SK-N-SH (cell line): ENCODE data around the gene VPS4B. TPM values are rescaled to one million over a fixed set of nuclear protein-coding genes. Genes with fewer than 3 reads are reported as not detected.
A peak's percentile ranks its signal among the peaks of the same experiment; 100 is the strongest.

Source experiments
- CTCF ChIA-PET: fragments of 300-600, 350-600 bp; formaldehyde crosslinking; extraction: SDS; loops from one replicate; lab custom pipeline; 2021; lab: Yijun Ruan, JAX
- POLR2A ChIA-PET: fragments of 350-600 bp; sonication (Branson Sonifier 250); formaldehyde crosslinking; extraction: SDS; loops from one replicate; lab custom pipeline; 2020; ENCODE audit warnings: antibody characterized with exemption, inconsistent platforms; lab: Yijun Ruan, JAX
- DNase-seq: peaks from one replicate; pipeline ENCODE4 v3.0.0; 2012
- H2AFZ ChIP-seq: fragments of 200-600 bp; sonication (generic); 2 replicates; pipeline ENCODE4 v1.8.1; 2016; ENCODE audit warnings: antibody characterized with exemption, mild to moderate bottlenecking, low read depth
- H3F3A ChIP-seq: fragments of 200-600 bp; sonication (generic); replicated peaks from 2 replicates; pipeline ENCODE3; 2016; ENCODE audit warnings: antibody characterized with exemption, mild to moderate bottlenecking; ENCODE audit not compliant: insufficient read depth
- H3K27ac ChIP-seq, 2 experiments: fragments of 200-500 bp in 1 of 2; fragments of 200-600 bp in 1 of 2; sonication (Bioruptor generic) in 1 of 2; sonication (generic), shearing (Covaris generic) in 1 of 2; 2 replicates each; pipeline versions ENCODE4 v1.5.1 to v1.6.1; 2014 to 2016; ENCODE audit warnings: low read depth in 2 of 2, inconsistent platforms in 1 of 2, low read length in 1 of 2, mild to moderate bottlenecking in 1 of 2, mixed read lengths in 1 of 2
- H3K27me3 ChIP-seq: fragments of 200-600 bp; sonication (generic), shearing (Covaris generic); 2 replicates; pipeline ENCODE4 v1.6.1; 2016; ENCODE audit warnings: mixed run types; ENCODE audit not compliant: insufficient read depth
- H3K36me3 ChIP-seq, 2 experiments: fragments of 200-500 bp in 1 of 2; fragments of 200-600 bp in 1 of 2; sonication (Bioruptor generic) in 1 of 2; sonication (generic) in 1 of 2; replicated peaks in 1 of 2; 2 replicates each; pipeline versions ENCODE3 to v1.5.1; 2014 to 2016; ENCODE audit warnings: low read length in 1 of 2, mild to moderate bottlenecking in 1 of 2; ENCODE audit not compliant: insufficient read depth in 2 of 2, control insufficient read depth in 1 of 2
- H3K4me1 ChIP-seq, 2 experiments: fragments of 200-500 bp in 1 of 2; fragments of 200-600 bp in 1 of 2; sonication (Bioruptor generic) in 1 of 2; sonication (generic), shearing (Covaris generic) in 1 of 2; 2 replicates each; pipeline versions ENCODE4 v1.5.1 to v1.6.1; 2014 to 2016; ENCODE audit warnings: low read depth in 1 of 2, low read length in 1 of 2, mixed run types in 1 of 2; ENCODE audit not compliant: insufficient read depth in 2 of 2, control insufficient read depth in 1 of 2
- H3K4me2 ChIP-seq: fragments of 200-600 bp; sonication (generic), shearing (Covaris generic); 2 replicates; pipeline ENCODE4 v1.6.1; 2017; ENCODE audit warnings: mixed run types
- H3K4me3 ChIP-seq, 2 experiments: fragments of 200-500 bp in 1 of 2; fragments of 200-600 bp in 1 of 2; sonication (Bioruptor generic) in 1 of 2; sonication (generic), shearing (Covaris generic) in 1 of 2; 2 replicates each; pipeline versions ENCODE4 v1.5.1 to v1.8.1; 2014 to 2016; ENCODE audit warnings: low read depth in 2 of 2, inconsistent platforms in 1 of 2, low read length in 1 of 2, mild to moderate bottlenecking in 1 of 2, mixed read lengths in 1 of 2, moderate library complexity in 1 of 2
- H3K79me2 ChIP-seq: fragments of 200-600 bp; sonication (generic); 2 replicates; pipeline ENCODE4 v1.8.1; 2017; ENCODE audit warnings: mild to moderate bottlenecking; ENCODE audit not compliant: insufficient read depth
- H3K9ac ChIP-seq: fragments of 200-600 bp; sonication (generic); 2 replicates; pipeline ENCODE4 v1.6.1; 2017; ENCODE audit warnings: mixed run types
- H3K9me2 ChIP-seq: fragments of 200-600 bp; sonication (generic); 2 replicates; pipeline ENCODE4 v1.6.1; 2017; ENCODE audit warnings: mixed run types
- H3K9me3 ChIP-seq: fragments of 200-600 bp; sonication (generic); 2 replicates; pipeline ENCODE4 v1.6.1; 2017; ENCODE audit warnings: mixed run types, mild to moderate bottlenecking, moderate library complexity
- H4K20me1 ChIP-seq: fragments of 200-600 bp; sonication (generic); 2 replicates; pipeline ENCODE4 v1.6.1; 2017; ENCODE audit warnings: mild to moderate bottlenecking, mixed run types; ENCODE audit not compliant: insufficient read depth
- CHD2 ChIP-seq: fragments of 150-350 bp; IDR thresholded peaks from 2 replicates; pipeline ENCODE4 v1.6.1; 2018; ENCODE audit warnings: low read length; ENCODE audit not compliant: partially characterized antibody
- ELF1 ChIP-seq: IDR thresholded peaks from 2 replicates; pipeline ENCODE4 v1.4.0; 2012
- EZH2phosphoT487 ChIP-seq: fragments of 200-600 bp; sonication (generic); IDR thresholded peaks from 2 replicates; pipeline ENCODE4 v1.6.1; 2017; ENCODE audit warnings: low read depth, mixed run types, mild to moderate bottlenecking, antibody characterized with exemption, moderate library complexity, borderline replicate concordance
- FOXM1 ChIP-seq: IDR thresholded peaks from 2 replicates; pipeline ENCODE4 v1.4.0; 2012; ENCODE audit warnings: low read depth, mild to moderate bottlenecking
- GABPA ChIP-seq: IDR thresholded peaks from 2 replicates; pipeline ENCODE4 v1.4.0; 2012; ENCODE audit warnings: low read depth, mild to moderate bottlenecking
- GATA2 ChIP-seq: sonication (generic); formaldehyde crosslinking; IDR thresholded peaks from 2 replicates; pipeline ENCODE4 v1.5.0; 2020; ENCODE audit warnings: mild to moderate bottlenecking, missing genetic modification reagents
- JUND ChIP-seq: IDR thresholded peaks from 2 replicates; pipeline ENCODE4 v1.4.0; 2012
- MXI1 ChIP-seq: IDR thresholded peaks from 2 replicates; pipeline ENCODE4 v1.6.1; 2012; ENCODE audit warnings: mild to moderate bottlenecking, low read depth, low read length, improper control_type of control experiment
- NFIC ChIP-seq: IDR thresholded peaks from 2 replicates; pipeline ENCODE4 v1.4.0; 2012; ENCODE audit warnings: borderline replicate concordance
- NRF1 ChIP-seq: IDR thresholded peaks from 2 replicates; pipeline ENCODE4 v1.6.1; 2012; ENCODE audit warnings: low read depth, mild to moderate bottlenecking, low read length
- RAD21 ChIP-seq: IDR thresholded peaks from 2 replicates; pipeline ENCODE4 v1.6.1; 2012; ENCODE audit warnings: mild to moderate bottlenecking, low read length
- RCOR1 ChIP-seq: fragments of 150-350 bp; IDR thresholded peaks from 2 replicates; pipeline ENCODE4 v1.6.1; 2017; ENCODE audit warnings: antibody characterized with exemption, low read length
- RFX5 ChIP-seq: IDR thresholded peaks from 2 replicates; pipeline ENCODE4 v1.6.1; 2012; ENCODE audit warnings: mild to moderate bottlenecking, improper control_type of control experiment, low read length
- TCF12 ChIP-seq: IDR thresholded peaks from 2 replicates; pipeline ENCODE4 v1.4.0; 2012
- TEAD4 ChIP-seq: IDR thresholded peaks from 2 replicates; pipeline ENCODE4 v1.4.0; 2012; ENCODE audit warnings: mild to moderate bottlenecking, borderline replicate concordance; ENCODE audit not compliant: insufficient read depth
- WGBS: methylation state at CpG from one replicate; pipeline ENCODE4 v1.1.6; 2017; ENCODE audit warnings: low lambda C conversion rate; 5-methylcytosine and 5-hydroxymethylcytosine counted together
- polyA plus RNA-seq, 3 experiments: library from polyadenylated mRNA; depleted of rRNA; stranded (reverse); fragments of >200 nt; gene quantifications; 2 replicates each; pipeline ENCODE4 v1.2.3, GENCODE V29; 2012
- TF ChIP-seq, protein P1 (sequence below): IDR thresholded peaks from 2 replicates; pipeline ENCODE4 v1.4.0; 2012; ENCODE audit warnings: low read depth, borderline replicate concordance
- TF ChIP-seq, protein P2 (sequence below): IDR thresholded peaks from 2 replicates; pipeline ENCODE4; 2012
- TF ChIP-seq, protein P3 (sequence below): IDR thresholded peaks from 2 replicates; pipeline ENCODE4 v1.4.0; 2012; ENCODE audit warnings: low read depth
- TF ChIP-seq, protein P4 (sequence below): IDR thresholded peaks from 2 replicates; pipeline ENCODE4 v1.4.0; 2012; ENCODE audit warnings: low read depth, borderline replicate concordance
- TF ChIP-seq, protein P5 (sequence below): fragments of 150-350 bp; IDR thresholded peaks from 2 replicates; pipeline ENCODE4 v1.6.1; 2017; ENCODE audit warnings: antibody characterized with exemption, low read length, low read depth, borderline replicate concordance
- TF ChIP-seq, protein P6 (sequence below): fragments of 150-350 bp; IDR thresholded peaks from 2 replicates; pipeline ENCODE4 v1.6.1; 2016; ENCODE audit warnings: mild to moderate bottlenecking, low read depth, low read length

VPS4B gene
- polyA plus RNA-seq, 1 of the 3 experiments (the other 2 are of a cell fraction) = 15.0 TPM

DNA sequence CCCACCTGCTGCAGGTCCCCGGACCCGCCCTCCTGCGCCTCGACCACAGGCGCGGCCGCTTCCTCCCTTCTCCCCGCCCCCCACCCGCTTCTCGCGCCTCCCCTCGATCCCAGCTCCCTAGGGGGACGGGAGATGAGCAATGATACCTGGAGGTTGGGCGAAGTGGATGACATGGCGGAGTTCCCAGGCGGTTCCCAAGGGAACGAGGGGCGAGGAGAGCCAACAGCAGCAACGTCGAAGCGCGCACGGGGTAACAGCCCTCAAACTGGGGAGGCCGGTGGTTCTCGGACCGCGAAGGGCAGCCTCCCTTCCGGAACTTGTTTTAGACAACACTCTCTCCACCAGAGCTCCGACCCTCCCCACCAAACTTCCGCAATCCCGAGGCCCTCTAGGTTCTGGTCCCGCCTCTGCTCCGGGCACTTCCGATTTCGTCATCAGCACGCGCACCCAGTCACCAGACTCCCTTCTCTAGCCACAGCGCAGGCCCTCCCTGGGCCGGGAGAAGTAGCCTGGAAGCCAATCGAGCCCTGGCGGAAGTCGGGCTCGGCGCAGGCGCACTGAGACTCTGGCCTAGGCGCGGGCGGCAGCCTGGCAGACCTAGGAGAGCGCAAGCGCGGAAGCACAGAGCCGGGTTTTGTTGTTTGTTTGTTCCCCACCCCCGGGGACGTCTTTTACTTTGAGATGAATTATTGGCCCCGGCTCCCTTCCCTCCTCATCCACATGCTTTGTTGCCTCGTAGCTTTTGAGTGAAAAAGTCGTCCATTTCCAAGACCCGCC lies at the start of gene VPS4B (continued):
- peak; percentile 95 for TF ChIP-seq GABPA
- TF ChIP-seq FOXM1 = no peak
- peak; percentile 12; the same call in 1 of the 2 replicates for TF ChIP-seq RFX5
- peak; percentile 82 for TF ChIP-seq CHD2
- no peak for TF ChIP-seq JUND
- TF ChIP-seq MXI1 = peak; percentile 29; the same call in 1 of the 2 replicates
- TF ChIP-seq, protein P1, sequence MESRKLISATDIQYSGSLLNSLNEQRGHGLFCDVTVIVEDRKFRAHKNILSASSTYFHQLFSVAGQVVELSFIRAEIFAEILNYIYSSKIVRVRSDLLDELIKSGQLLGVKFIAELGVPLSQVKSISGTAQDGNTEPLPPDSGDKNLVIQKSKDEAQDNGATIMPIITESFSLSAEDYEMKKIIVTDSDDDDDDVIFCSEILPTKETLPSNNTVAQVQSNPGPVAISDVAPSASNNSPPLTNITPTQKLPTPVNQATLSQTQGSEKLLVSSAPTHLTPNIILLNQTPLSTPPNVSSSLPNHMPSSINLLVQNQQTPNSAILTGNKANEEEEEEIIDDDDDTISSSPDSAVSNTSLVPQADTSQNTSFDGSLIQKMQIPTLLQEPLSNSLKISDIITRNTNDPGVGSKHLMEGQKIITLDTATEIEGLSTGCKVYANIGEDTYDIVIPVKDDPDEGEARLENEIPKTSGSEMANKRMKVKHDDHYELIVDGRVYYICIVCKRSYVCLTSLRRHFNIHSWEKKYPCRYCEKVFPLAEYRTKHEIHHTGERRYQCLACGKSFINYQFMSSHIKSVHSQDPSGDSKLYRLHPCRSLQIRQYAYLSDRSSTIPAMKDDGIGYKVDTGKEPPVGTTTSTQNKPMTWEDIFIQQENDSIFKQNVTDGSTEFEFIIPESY = no peak
- TF ChIP-seq NRF1 = peak; percentile 94
- TF ChIP-seq, protein P2, sequence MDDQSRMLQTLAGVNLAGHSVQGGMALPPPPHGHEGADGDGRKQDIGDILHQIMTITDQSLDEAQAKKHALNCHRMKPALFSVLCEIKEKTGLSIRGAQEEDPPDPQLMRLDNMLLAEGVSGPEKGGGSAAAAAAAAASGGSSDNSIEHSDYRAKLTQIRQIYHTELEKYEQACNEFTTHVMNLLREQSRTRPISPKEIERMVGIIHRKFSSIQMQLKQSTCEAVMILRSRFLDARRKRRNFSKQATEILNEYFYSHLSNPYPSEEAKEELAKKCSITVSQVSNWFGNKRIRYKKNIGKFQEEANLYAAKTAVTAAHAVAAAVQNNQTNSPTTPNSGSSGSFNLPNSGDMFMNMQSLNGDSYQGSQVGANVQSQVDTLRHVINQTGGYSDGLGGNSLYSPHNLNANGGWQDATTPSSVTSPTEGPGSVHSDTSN = no peak
- TF ChIP-seq, protein P3, sequence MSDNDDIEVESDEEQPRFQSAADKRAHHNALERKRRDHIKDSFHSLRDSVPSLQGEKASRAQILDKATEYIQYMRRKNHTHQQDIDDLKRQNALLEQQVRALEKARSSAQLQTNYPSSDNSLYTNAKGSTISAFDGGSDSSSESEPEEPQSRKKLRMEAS = peak; percentile 81

DNA sequence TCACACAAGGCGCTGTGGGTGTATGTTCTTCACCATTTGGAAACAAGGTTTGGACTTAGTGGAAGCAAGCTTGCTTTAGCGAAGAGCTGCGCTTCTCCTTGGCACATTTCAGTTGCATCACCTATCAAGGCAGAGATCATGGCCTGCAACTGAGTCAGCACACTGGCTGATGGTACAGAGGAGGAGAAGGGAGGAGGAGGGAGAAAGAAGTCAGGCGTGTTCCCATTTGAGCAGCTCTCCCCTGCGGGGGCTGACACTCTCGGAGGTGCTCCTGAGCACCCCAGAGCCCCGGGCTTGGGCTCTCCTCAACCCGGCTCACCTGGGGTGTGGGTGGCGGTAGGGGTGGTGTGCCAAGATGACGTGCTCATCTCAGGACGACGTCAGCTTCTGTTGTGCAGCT lies 48.5 kb upstream of the VPS4B start:
- no peaks in the 10 kb centered on the region for H3K4me1 ChIP-seq
- no peaks in the 10 kb centered on the region for H4K20me1 ChIP-seq
- ChIA-PET CTCF (no interaction called here), POLR2A (no interaction called here)
- no peak overlapping the region for H2AFZ ChIP-seq
- 58% methylated on average over 10 of the region's 12 CpGs for WGBS
- no peaks in the 10 kb centered on the region for H3F3A ChIP-seq
- no peak overlapping the region for H3K4me2 ChIP-seq
- no peak overlapping the region for H3K4me3 ChIP-seq
- no peaks in the 10 kb centered on the region for H3K79me2 ChIP-seq
- no peak for DNase-seq
- no peaks in the 10 kb centered on the region for H3K9me2 ChIP-seq
- no peaks in the 10 kb centered on the region for H3K36me3 ChIP-seq
- no peaks in the 10 kb centered on the region for H3K27me3 ChIP-seq
- no peak overlapping the region for H3K27ac ChIP-seq
- no peak overlapping the region for H3K9ac ChIP-seq
- no peaks in the 10 kb centered on the region for H3K9me3 ChIP-seq
- TF ChIP-seq TCF12 = no peak
- TF ChIP-seq, protein P4, sequence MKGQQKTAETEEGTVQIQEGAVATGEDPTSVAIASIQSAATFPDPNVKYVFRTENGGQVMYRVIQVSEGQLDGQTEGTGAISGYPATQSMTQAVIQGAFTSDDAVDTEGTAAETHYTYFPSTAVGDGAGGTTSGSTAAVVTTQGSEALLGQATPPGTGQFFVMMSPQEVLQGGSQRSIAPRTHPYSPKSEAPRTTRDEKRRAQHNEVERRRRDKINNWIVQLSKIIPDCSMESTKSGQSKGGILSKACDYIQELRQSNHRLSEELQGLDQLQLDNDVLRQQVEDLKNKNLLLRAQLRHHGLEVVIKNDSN = no peak
- TF ChIP-seq, protein P2 = no peak
- no peak for TF ChIP-seq CHD2
- no peak for TF ChIP-seq FOXM1
- TF ChIP-seq GABPA = no peak
- TF ChIP-seq, protein P5, sequence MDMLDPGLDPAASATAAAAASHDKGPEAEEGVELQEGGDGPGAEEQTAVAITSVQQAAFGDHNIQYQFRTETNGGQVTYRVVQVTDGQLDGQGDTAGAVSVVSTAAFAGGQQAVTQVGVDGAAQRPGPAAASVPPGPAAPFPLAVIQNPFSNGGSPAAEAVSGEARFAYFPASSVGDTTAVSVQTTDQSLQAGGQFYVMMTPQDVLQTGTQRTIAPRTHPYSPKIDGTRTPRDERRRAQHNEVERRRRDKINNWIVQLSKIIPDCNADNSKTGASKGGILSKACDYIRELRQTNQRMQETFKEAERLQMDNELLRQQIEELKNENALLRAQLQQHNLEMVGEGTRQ = no peak
- TF ChIP-seq RCOR1 = no peak
- TF ChIP-seq, protein P6, sequence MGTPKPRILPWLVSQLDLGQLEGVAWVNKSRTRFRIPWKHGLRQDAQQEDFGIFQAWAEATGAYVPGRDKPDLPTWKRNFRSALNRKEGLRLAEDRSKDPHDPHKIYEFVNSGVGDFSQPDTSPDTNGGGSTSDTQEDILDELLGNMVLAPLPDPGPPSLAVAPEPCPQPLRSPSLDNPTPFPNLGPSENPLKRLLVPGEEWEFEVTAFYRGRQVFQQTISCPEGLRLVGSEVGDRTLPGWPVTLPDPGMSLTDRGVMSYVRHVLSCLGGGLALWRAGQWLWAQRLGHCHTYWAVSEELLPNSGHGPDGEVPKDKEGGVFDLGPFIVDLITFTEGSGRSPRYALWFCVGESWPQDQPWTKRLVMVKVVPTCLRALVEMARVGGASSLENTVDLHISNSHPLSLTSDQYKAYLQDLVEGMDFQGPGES = no peak
- TF ChIP-seq RAD21 = no peak
- no peak for TF ChIP-seq NRF1
- TF ChIP-seq RFX5 = no peak
- TF ChIP-seq NFIC = no peak
- TF ChIP-seq ELF1 = no peak
- no peak for TF ChIP-seq EZH2phosphoT487
- TF ChIP-seq MXI1 = no peak
- TF ChIP-seq TEAD4 = no peak
- no peak for TF ChIP-seq GATA2 (CRISPR knock-in tag)
